ENCODE results near the gene AXIN1.
"Not testable (repeated sequence)": the region's sequence is repeated elsewhere in the genome, so short reads cannot be mapped to it uniquely, and the experiment has no call there.

The AXIN1 gene

DNA sequence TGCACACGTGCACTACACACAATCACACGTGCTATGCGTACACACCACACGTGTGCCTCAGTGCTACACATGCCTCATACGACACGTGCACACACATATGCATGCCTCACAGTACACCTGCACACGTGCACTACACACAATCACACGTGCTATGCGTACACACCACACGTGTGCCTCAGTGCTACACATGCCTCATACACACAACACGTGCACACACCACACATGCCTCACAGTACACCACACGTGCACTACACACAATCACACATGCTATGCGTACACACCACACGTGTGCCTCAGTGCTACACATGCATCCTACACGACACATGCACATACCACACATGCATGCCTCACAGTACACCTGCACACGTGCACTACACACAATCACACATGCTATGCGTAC, 85.0 kb downstream of the AXIN1 start:
- not testable (repeated sequence) for DNase-seq (ENCODE audit: low read depth, low spot score)

- DNase-seq (ENCODE audit: low read depth, low spot score): no peak
These were observed 86.0 kb downstream of the AXIN1 start for GRCh38 chr16:266258-267164.

DNA sequence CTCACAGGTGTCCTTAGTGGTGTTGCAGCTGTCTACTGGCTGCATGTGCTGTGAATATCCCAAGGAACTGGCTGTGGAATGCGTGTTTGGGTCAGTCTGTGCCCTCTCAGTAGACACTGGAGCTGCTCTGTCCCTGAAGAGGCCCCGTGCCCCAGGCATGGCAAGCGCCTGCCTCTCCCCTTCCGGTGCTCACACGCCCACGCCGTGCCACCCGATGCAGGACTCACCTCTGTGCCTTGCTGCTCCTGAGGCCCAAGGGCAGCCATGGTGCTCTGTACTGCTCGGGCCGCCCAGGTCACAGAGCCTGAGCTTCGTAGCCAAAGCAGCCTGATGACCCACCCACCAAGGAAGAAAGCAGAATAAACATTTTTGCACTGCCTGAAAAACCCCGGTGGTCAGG, 86.8 kb downstream of the AXIN1 start:
- DNase-seq (ENCODE audit: low read depth, low spot score): no peak

DNA sequence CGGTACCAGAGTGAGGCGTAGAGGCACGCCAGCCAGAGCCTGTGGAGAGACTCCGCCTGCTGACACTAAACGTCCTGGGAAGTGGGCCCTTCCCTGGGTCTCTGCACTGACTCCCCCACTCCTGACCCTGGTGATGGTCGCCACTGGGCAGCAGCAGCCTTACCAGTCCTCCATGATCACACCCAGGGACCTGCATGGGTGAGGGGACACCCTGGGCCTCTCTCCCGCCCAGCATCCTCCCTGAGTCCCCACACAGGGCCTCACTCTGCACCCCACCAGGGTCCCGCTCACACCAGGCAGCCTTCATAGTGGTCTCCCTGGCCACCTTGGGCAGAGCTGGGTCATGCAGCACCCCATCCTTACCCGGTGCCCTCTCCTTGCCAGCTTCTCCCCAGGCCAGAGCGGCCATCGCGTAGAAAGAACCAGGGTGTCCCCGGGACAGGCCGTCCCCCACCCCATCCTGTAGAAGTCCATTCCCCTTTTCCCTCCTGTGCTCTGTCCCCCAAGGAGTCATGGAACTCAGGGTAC, 87.5 kb downstream of the AXIN1 start:
- DNase-seq (ENCODE audit: low read depth, low spot score): no peak

DNA sequence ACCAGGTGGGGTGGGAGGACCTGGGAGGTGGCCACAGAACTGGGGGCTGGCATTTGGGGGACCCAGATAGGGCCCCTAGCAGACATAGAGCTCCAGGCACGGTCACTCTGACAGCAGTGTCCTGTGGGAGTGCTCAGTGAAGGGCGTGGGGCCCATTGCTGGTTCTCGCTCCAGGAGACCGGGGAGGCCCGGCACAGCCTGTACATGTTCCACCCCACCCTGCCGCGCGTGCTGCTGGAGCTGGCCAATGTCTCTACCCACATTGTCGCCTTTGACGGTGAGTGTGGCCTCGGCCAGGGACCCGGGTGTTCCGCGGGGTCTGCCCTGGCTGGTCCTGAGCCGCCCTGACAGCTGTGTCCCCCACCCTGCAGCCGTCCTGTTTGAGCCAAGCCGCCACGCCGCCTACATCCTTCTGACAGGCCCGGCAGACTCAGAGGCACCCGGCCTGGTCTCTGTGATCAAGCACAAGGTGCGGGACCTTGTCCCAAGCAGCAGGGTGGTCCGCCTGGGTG, 88.0 kb downstream of the AXIN1 start:
- DNase-seq (ENCODE audit: low read depth, low spot score): no peak

- DNase-seq (ENCODE audit: low read depth, low spot score): no peak
These were observed 88.6 kb downstream of the AXIN1 start for GRCh38 chr16:263944-264343.

DNA sequence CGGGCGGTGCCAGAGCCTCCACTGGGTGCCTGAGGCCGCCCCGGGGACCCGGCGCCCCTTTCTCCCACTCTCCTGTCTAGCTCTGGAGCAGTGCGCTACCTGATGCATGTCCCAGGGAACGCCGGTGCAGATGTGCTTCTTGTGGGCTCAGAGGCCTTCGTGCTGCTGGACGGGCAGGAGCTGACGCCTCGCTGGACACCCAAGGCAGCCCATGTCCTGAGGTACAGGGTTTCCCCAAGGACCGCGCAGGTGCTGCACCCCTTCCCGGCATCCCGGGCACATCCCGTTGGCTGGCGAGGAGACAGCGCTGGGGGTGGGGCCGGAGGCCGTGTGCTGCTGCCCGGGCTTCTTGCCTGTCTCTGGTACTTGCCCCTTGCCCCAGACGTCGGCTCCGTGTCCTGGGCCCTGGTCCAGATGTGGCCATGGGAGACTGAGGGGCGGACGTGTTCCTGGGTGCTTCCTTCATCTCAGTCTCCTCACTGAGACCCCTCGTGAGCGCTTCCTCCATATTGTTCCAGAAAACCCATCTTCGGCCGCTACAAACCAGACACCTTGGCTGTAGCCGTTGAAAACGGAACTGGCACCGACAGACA, 89.2 kb downstream of the AXIN1 start:
- no peak for DNase-seq (ENCODE audit: low read depth, low spot score)

DNA sequence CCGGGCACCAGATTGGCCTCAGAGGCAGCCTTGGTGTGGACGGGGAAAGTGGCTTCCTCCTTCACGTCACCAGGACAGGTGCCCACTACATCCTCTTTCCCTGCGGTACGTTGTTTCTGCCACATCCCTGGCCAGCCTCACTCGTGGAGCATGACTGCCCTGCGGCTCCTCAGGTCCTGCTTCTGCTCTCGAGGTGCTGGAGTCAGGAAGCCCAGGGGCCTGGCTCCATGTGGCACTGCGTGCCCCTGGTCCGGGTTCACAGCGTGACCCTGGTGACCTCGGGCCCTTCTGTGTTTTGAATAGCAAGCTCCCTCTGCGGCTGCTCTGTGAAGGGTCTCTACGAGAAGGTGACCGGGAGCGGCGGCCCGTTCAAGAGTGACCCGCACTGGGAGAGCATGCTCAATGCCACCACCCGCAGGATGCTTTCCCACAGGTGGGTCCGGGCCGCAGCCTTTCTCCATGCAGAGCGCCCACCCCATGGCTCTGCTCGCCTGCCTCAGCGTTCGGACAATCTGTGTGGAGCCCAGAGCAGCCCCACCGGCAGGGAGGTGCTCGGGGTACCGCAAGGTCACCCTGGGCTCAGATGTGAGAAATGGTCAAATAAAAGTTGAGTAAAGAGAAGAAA, 90.3 kb downstream of the AXIN1 start:
- DNase-seq (ENCODE audit: low read depth, low spot score): no peak

GRCh38 chr16:261031-261691, 91.4 kb downstream of the AXIN1 start:
- no peak for DNase-seq (ENCODE audit: low read depth, low spot score)

- DNase-seq (ENCODE audit: low read depth, low spot score): no peak
These were observed 92.2 kb downstream of the AXIN1 start for GRCh38 chr16:260326-260725.

GRCh38 chr16:259814-260253, 92.7 kb downstream of the AXIN1 start:
- no peak for DNase-seq (ENCODE audit: low read depth, low spot score)

DNA sequence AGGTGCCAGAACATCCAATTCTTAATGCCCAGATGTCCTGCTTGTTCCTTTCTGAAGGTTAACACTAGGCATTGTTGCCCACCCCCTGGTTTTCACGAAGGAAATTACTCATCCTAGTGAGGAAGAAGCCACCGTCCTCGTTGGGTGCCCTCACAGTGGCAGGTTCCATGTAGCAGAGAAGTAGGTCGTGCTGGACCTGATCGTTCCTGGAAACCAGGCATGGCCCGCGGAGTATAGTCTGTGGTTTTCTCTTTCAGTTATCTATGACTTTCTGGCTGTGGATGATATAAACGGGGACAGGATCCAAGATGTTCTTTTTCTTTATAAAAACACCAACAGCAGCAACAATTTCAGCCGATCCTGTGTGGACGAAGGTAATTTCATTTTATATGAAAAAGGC, 93.3 kb downstream of the AXIN1 start:
- no peak for DNase-seq (ENCODE audit: low read depth, low spot score)

DNA sequence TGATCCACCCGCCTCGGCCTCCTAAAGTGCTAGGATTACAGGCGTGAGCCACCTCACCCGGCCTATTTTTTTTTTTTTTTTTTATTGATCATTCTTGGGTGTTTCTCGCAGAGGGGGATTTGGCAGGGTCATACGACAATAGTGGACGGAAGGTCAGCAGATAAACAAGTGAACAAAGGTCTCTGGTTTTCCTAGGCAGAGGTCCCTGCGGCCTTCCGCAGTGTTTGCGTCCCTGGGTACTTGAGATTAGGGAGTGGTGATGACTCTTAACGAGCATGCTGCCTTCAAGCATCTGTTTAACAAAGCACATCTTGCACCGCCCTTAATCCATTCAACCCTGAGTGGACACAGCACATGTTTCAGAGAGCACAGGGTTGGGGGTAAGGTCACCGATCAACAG, 94.4 kb downstream of the AXIN1 start:
- not testable (repeated sequence) for DNase-seq (ENCODE audit: low read depth, low spot score)

GRCh38 chr16:255183-255582, 97.3 kb downstream of the AXIN1 start:
- no peak for DNase-seq (ENCODE audit: low read depth, low spot score)

- DNase-seq (ENCODE audit: low read depth, low spot score): no peak
These were observed 98.1 kb downstream of the AXIN1 start for GRCh38 chr16:254461-254860.

DNA sequence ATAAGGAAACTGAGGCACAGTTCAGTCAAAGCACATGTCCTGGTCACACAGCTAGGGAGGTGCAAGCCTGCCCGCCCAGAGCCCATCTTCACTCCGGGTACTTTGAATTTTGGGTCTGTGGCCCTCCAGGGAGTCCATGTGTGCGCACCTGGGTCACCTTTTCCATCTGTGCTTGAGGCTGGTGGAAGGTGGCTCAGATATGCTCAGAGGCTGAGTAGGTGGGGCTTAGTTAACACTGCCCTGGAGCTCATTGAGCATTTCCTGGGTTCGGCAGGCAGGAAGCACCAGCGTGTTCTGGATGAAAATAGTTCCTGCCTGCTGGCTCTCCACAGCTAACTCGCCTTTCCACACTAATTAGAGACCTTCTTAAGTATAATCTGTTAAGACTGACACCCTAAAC, 98.7 kb downstream of the AXIN1 start:
- no peak for DNase-seq (ENCODE audit: low read depth, low spot score)

DNA sequence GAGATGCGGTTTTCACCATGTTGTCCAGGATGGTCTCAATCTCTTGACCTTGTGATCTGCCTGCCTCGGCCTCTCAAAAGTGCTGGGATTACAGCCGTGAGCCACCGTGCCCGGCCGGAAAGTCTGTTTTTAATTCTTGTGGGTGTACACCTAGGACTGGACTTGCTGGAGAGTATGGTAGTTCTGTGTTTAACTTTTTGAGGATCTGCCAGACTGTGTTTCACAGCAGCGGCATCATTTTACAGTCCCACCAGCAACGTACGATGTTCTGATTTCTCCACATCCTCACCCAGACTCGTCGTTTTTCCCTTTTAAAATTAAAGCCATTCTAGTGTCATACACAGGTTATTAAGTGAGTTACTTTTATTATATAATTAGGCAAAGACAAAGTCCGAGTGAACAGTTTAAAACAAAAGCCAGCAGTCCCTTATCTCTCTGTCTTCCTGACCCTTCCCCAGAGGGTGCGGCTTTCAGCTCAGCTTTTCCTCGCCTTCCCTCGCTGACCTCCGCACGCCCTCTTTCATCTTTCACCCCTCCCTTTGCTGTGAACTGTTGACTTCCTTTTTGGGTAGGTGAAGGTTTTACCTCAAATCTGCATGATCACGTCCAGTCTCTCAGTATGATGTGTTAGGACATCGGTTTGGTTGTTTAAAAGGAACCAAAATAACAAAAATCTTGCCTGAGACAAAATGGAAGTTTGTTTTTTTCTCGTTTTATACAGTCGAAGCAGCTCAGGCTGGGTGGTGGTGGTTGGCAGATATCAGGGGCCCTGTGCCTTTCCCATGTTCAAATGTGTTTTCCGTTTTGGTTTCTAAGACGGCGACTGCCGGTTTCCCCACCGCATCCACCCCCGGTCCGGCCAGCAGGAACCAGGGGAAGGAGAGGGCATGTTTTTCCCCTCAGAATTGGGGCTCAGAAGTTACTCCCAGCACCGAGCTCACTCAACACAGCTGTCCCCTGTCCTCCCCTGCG, 99.9 kb downstream of the AXIN1 start:
- DNase-seq (ENCODE audit: low read depth, low spot score): no peak

DNA sequence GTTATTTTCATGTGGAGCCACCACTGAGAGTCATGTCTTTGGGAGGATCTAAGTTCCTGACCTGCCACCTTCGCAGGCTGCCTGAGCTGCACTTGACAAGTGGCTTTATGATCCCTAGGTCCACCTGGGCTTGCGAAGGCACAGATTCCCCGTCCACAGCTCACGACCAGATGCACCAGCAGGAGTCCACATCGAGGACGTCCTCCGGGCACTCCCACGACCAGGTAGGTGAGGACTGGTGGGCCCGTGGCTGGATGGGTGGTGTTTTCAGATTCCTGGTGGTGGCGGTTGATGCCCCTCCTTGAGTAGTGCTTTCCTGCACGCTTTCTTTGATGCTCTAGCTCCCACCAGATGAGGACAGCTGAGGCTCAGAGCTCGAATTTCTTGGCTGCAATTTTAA, 103.1 kb downstream of the AXIN1 start:
- DNase-seq (ENCODE audit: low read depth, low spot score): no peak

DNA sequence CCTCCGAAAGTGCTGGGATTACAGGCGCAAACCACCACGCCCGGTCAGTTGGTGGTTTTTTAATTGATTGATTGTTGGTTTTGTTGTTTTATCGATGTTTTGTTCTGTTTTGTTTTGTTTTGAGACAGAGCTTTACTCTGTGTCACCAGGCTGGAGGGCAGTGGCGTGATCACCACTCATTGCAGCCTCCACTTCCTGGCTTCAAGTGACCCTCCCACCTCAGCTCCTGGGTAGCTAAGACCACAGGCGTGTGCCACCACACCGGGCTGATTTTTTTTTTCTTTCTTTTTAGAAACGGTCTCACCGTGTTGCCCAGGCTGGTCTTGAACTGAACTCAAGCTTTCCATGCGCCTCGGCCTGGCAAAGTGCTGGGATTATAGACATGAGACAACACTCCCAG, 105.5 kb downstream of the AXIN1 start:
- DNase-seq (ENCODE audit: low read depth, low spot score): no peak

DNA sequence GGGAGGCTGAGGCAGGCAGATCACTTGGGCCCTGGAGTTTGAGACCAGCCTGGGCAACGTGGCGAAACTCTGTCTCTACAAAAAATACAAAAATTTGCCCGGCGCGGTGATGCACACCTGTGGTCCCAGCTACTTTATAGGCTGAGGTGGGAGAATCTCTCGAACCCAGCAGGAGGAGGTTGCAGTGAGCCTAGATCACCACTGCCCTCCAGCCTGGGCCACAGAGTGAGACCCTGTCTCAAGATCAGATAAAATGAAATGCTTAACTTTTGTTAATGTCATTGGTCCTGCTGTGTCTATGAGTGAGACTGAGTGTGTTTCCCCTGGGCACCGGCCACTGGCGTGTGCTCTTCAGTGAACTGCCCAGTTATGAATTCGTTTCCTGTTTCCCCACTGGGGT, 107.4 kb downstream of the AXIN1 start:
- no peak for DNase-seq (ENCODE audit: low read depth, low spot score)

DNA sequence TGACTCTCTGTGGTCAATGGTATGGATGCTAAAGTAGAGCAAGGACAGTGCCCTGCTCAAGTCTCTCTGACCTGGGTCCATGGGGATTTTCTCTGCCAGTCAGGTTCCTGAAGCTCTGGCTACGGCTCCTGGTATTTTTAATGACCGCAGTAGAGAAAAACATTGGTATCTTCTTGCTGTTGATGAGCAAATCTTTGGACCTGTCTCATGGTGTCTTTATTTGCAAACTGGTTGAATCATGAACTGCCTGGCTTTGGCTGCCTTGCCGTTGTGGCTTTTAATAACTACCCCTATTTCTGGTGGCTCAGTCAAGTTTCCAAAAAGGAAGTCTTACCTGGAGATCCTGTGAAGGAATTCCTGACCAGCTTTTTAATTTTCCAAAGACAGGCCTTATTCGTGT, 109.2 kb downstream of the AXIN1 start:
- no peak for DNase-seq (ENCODE audit: low read depth, low spot score)

Measured in activated naive CD8-positive, alpha-beta T cell treated with anti-CD3 and anti-CD28 coated beads, Interleukin-2, amount 50 U/mL, for 16 hours (primary cell).